DMS153 treated with DMSO at 0.1 percent for 48 hours (cell line): Measurements from ENCODE around the gene ICA1.
"Not testable (repeated sequence)": the region's sequence is repeated elsewhere in the genome, so short reads cannot be mapped to it uniquely, and the experiment has no call there.

Experiments used
- DNase-seq: peaks from one replicate; lab custom pipeline; 2025; ENCODE audit not compliant: unreplicated experiment; lab: John Stamatoyannopoulos, UW

ICA1 gene

DNA sequence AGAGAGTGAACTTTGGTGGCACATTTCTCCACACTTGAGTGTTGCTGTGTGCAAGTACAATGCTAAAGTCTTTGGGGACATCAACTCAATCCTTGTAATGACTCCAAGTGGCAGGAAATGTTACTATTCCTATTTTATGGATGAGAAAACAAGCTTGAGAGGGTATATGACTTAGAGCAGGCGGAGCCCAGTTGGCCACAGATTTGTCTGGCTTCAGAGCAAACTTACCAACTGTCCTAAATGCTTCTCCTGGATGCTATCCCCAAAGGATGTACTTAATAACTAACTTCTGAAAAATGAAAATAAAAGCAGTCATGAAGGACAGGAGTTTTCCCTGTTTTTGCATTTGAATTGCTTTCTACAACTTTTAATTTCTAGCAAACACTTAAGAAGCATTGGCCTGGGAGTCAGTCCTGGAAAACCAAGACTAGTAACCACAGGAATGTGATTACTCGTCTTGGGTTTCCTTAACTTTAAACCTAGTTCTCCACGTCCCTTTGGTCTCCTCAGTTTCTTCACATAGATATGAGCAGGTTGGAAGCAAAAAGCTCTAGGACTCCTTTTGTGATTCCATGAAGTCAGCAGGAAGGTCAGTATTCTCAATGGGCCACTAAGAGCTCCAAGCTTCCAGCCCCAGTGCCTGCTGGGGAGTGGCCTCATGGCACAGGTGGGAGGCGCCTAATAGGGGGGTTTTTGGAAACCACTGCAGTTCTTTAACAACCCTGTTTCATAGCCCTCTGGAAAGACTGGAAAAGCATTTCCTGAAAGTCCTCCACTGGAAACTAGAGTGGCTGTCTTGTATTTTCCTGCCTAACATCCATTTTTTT, 152.6 kb downstream of the ICA1 start:
- DNase-seq: no peak

DNA sequence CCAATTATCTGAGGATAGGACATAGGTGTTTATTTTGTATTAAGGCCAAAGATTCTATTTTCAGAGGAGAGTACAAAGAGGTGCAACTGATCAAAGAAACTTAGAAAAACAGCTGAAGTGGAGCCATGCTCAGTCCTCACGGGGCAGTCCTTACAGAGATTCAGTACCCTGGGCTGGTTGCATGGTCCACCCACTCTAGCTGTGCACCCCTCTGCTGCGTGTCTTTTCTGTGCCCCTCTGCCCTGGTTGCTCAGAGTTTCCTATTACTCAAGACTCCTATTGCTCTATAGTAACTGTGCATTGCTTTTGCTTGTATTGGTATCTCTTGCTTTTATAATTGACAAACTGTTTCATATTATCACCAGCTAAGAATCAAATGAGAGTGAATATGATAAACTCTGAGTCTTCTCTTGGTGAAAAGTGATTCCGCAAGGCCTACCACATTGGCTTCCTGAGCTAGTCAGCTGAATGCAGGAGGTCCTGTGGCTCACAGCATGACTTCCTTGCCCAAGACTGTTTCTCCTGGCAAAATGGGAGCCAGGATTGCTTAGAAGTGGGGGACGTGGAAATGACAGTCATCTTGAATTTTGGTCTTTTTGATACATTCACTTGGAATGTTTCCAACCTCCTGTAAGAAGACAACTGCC, 156.4 kb downstream of the ICA1 start:
- no peak for DNase-seq

DNA sequence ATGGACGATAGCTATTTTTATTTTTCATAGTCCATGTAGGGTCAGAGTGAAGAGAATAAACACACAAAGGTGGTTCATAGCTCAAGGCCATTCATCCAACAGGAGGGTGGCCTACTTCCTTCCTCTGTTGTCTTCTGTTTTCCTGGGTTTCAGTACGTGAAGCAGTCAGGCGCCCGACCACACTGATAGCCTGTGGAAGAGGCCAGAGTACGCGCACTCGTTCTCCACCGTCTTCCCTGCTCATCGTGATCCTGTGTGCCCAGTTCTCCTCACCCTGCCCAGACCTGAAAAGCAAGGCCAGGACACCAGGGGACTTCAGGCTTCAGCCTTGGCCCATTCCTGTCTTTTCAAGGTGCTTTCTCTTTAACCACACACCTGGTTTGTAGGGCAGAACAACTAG, 158.7 kb downstream of the ICA1 start:
- DNase-seq: no peak

DNA sequence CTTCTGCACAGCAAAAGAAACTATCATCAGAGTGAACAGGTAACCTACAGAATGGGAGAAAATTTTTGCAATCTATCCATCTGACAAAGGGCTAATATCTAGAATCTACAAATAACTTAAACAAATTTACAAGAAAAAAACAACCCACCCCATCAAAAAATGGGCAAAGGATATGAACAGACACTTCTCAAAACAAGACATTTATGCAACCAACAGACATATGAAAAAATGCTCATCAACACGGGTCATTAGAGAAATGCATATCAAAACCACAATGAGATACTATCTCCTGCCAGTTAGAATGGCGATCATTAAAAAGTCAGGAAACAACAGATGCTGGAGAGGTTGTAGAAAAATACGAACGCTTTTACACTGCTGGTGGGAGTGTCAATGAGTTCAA, 160.7 kb downstream of the ICA1 start:
- DNase-seq: not testable (repeated sequence)

DNA sequence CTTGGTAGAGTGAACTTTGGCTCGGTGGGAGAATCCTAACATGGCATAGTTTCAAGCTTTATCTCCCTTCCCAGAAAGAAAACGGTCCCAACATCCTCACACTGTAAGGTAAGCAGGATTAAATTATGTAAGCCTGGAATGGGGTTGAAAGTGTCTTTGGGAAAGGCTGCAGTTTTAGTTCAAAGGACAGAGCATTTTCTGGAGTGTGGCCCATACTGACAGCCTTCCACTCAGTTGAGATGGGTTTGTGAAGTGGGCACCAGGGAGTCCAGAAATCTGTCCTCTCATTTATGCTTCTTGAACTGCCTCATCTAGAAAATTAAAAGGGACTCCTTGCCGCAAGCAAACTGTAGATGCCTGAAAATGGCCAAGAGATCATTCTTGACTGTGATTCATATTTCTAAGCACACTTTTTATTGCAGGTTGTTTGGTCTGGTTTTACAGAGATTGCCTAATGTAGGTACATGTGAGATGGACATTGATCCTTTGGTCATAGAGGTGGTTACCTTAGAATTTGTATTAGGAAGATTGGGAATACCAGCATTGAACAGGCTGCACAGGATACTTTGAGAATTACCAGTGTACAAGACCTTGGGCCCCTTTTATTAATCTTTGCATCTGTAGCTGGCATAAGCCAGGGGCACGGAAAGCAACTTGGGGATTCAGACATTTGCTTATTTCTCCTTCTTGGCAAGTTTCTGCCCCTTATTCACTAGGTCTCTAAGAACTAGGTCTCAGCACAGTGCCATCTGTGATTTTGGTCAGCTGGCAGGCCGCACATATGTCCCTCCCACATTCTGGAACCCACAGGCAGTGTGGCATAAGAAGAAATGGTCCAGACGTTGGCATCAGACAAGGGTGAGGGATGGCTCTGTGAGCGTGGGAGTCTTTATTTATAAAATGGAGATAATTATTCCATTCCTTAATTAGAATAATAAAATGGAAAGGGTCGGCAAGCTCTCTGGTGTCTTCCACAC, 167.5 kb downstream of the ICA1 start:
- no peak for DNase-seq

DNA sequence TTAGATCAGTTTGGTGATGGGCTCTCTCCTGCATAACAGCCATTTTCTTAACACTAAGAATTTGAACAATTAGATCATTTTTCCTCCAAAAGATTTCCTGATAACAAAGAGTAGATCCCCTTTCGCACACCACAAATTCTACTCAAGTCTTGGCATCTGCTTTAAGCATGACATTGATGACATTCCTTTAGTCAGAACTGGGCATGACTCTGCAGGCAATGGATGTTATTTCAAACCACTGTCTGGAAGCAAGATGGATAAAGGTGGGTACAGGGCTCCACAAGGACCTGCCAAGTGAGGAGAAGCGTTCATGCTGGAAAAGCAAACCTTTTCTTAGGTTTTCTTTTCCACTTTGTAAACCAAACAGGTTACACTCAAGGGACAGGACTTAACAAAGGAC, 169.8 kb downstream of the ICA1 start:
- DNase-seq: no peak

DNA sequence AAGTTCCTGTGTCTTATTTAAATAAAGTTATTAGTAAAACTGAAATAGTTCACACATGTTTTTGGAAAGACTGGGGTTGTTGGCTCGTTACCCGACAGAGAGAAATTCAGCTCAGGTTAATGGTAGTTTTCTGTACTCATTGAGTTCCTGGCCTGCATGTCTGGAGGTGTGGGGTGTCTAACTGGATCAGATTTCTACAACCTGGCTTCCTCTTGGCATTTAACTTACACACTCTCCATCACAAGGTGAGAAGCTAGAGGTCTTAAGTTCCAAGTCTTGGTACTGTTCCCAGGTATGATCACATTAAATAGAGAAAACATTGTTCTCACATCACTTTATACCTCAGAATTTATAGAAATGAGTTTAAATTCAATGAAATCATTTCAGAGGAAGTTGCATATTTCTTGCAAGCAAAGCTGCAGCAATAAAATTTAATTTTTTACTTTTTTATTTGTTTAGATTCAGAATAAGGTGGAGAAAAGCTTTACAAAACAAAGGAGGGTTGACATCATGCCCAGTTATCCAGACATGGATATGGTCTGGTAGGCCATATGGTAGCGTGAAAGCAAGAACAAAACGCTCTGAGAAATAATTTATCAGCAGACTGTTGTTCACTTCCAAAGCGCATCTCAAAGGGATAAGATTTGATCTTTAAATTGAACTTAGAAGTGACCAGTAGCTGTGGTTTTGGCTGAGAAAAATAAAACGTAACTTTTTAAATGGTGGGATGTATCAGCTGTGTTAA, 172.8 kb downstream of the ICA1 start:
- no peak for DNase-seq

DNA sequence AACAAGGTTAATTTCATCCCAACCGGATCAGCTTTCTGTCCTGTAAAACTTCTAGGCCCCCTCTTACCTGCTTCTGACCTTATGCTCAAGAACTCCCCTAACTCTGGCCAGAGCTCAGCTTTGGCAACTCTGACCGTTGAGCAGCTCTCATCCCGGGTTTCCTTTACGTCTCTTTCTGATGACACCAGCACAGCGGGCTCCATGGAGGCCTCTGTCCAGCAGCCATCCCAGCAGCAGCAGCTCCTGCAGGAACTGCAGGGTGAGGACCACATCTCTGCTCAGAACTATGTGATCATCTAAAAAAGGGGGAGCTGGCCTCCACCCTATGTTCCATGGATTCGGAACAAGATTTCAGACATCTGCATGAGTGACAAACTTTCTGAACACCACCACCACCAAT, 175.7 kb downstream of the ICA1 start:
- DNase-seq: no peak

DNA sequence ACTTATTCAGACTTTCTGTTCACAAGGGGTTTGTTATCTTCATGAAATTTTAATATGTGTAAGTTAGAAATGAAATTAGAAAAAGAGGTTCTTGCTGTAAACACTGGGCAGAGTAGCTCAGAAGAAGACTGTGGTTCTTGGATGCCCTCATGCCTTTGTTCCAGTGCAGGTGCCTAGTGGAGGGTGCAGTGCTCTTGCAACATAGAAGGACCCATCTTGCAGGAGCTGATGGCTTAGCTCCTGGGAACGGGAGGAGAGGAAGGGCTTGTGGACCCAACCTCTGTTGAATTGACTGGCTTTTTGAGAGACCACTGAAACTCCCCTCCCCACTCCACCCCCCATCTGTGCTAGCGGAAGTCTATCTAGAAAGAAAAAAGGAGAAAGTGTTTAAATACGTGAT, 176.5 kb downstream of the ICA1 start:
- no peak for DNase-seq

DNA sequence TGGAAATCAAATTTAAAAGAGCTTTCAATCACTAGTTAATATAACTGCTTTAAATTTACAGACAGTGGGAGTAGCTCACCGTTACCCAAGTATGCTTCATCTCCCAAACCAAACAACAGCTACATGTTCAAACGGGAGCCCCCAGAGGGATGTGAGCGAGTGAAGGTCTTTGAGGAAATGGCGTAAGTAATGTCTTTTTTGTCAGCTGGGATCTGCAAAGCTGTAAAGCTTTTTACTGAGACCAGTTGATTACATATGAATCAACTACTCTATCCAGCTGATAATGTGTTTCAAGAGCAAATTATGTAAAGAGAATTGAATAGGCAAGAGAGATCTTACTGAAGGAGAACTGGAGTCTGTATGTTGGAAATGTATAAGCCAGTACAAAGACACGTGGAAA, 177.1 kb downstream of the ICA1 start:
- peak; percentile 42 for DNase-seq

DNA sequence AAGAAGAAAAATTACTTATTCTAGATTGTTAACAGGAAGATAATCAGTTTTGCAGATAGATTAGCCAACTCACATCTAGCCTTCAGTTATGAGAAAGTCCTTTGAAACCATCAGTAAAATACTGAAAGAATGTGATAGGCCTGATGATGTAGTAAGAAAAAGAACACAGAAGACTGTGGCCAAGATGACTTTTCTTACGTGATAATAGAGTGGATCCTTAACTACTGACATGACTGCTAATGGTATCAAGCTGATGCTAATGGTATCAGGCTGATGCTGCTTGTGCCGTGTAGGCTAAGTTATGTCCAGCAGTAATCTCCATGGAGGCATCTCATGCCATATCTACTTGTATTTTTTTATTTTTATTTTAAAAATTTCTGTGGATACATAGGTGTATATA, 179.2 kb downstream of the ICA1 start:
- DNase-seq: no peak

DNA sequence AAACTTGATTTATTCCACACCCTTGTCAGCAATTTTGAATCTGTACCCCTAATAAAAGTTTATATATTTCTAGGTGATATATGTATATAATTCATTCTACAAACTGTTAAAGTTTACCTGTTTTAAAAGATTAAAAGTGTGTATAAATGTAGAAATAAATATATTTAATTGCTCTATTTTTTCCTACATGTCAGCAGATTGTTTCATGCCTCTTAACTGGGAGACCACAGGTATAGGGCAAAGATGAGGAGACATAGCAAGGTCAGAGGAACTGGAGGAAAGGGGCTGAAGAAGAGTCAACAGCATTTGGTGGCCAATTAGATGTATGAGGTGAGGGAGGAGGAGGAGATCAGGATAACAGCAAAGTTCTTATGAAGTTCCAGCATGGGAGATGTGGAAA, 183.5 kb downstream of the ICA1 start:
- no peak for DNase-seq

DNA sequence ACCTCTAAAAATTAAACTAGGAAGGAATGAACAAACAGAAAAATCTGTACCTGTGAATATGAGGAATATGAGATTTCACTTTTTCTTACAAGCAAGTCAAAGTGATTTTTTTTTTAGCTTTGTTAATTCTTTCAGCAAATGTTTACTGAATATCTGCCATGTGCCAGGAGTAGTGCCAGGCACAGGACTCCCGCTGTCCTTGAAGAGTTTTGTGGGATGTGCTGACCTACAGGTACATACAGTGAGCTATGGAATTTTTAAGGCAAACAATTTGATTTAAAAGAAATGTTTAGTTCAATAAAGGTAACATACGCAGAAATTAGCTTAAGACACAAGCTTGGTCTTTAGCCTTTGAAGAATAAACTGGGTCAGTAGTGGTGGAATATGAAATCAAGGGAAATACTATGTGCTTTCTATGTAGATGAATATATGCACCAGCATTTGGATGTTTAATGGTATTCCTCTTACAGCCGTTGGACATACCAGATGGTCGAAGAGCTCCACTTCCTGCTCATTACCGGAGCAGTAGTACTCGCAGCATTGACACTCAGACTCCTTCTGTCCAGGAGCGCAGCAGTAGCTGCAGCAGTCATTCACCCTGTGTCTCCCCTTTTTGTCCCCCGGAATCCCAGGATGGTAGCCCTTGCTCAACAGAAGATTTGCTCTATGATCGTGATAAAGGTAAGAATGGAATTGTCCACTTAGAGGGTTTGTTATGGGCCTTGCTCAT, 191.4 kb downstream of the ICA1 start:
- no peak for DNase-seq

DNA sequence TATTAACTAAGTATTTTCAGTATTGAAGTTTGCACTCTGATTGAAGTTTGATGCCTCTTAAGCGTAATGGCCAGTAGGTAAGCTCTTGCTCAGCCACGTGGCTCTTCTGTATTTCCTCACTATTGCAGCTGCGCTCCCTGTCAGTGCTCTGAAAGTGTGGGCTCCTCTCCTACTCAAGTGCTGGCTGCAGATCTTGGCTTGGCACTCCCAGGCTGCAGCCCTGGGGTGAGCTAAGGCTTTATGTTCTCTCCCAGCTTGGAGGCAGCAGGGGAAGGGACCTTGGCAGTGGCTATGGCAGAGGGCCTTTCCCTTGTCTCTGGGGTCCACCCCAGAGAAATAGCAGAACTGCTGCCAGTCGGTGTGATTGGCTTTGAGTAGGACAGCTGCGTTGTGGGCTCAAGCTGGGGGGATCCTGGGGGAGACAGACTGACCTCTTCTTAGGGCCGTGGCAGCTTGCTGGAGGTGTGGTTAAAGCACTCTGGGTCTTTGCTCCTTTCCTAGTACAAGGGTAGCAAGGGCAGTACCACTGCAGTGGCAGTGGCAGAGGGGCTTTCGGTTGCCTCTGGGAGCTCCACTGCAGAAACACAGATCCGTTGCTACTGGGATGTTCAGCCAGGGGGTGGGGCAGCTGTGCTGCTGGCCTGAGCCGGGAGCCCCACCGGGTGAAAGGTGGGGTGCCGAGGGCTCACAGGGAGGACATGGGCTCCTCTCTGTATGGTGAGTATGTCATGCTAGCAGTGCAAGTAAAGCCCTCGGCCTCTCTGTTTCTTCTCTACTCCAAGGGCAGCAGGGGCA, 192.9 kb downstream of the ICA1 start:
- DNase-seq: no peak

DNA sequence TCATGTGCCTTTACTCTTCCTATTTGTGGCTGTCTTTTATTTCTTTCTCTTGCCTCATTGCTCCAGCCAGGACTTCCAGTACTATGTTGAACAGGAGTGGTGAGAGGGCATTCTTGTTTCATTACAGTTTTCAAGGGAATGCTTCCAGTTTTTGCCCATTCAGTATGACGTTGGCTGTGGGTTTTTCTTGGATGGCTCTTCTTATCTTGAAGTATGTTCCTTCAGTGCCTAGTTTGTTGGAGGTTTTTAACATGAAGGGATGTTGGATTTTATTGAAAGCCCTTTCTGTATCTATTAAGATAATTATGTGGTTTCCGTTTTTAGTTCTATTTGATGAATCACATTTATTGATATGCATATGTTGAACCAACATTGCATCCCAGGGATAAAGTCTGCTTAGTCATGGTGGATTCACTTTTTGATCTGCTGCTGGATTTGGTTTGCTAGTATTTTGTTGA, 196.6 kb downstream of the ICA1 start:
- no peak for DNase-seq

DNA sequence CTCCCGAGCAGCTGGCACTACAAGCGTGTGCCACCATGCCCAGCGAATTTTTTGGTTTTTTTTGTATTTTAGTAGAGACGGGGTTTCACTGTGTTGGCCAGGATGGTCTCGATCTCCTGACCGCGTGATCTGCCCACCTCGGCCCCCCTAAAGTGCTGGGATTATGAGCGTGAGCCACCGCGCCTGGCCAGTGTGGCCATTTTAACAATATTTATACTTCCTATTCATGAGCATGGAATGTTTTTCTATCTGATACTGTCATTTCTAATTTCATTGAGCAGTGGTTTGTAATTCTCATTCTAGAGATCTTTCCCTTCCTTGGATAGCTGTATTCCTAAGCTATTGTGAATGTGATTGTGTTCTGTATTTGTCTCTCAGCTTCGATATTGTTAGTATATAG, 197.1 kb downstream of the ICA1 start:
- no peak for DNase-seq

DNA sequence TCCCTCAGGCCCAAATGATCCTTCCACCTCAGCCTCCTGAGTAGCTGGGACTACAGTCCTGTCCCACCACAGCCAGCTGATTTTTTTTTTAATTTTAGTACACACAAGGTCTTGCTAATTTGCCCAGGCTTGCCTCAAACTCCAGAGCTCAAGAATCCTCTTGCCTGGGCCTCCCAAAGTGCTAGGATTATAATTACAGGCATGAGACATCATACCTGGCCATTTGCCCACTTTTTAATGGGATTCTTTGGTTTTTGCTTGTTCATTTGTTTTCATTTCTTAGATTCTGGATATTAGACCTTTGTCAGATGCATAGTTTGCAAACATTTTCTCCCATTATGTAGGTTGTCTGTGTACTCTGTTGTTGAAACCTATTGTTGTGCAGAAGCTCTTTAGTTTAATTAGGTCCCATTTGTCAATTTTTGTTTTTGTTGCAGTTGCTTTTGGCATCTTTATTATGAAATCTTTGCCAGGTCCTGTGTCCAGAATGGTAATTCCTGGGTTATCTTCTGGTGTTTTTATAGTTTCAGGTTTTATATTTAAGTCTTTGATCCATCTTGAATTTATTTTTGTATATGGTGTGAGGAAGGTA, 198.2 kb downstream of the ICA1 start:
- peak; percentile 50 for DNase-seq

DNA sequence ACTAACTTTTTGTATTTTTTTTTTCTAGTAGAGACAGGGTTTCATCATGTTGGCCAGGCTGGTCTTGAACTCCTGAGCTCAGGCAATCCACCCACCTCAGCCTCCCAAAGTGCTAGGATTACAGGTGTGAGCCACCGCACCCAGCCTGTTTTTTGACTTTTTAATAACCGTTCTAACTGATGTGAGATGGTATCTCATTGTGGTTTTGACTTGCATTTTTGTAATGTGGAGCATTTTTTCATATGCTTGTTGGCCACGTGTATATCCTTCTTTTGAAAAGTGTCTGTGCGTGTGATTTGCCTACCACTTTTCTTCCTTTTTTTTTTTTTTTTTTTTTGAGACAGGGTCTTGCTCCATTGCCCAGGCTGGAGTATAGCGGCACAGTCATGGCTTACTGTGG, 198.7 kb downstream of the ICA1 start:
- DNase-seq: not testable (repeated sequence)
